C4-2B (cell line): ENCODE results near the gene JARID2.

Source experiments
- ZFX ChIP-seq: fragments of 450-650 bp; IDR thresholded peaks from 2 replicates; pipeline ENCODE4 v1.6.1; 2017
- TF ChIP-seq, protein P1 (sequence below): fragments of 450-650 bp; conservative IDR thresholded peaks from 2 replicates; pipeline ENCODE4 v1.5.1; 2017; ENCODE audit warnings: mild to moderate bottlenecking

DNA sequence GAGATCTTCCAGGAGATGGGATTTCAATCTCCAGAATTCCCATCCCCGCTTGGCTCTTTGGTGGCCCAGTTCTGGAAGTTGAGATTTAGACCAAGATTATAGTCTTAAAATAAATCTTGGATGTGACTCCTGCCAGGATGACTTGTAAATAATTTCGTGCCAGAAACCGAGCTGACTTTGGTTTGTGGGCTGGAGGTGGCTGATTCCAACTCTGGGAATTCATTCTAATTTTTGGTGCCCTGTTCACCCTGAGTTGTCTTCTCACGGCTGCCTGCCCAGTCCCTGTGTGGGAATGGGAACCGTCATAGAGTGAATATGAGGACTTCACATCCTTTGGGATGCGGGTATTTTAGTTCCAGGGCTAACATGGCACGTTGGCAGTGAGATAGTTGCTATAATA lies 64.8 kb downstream of the JARID2 start:
- TF ChIP-seq, protein P1, sequence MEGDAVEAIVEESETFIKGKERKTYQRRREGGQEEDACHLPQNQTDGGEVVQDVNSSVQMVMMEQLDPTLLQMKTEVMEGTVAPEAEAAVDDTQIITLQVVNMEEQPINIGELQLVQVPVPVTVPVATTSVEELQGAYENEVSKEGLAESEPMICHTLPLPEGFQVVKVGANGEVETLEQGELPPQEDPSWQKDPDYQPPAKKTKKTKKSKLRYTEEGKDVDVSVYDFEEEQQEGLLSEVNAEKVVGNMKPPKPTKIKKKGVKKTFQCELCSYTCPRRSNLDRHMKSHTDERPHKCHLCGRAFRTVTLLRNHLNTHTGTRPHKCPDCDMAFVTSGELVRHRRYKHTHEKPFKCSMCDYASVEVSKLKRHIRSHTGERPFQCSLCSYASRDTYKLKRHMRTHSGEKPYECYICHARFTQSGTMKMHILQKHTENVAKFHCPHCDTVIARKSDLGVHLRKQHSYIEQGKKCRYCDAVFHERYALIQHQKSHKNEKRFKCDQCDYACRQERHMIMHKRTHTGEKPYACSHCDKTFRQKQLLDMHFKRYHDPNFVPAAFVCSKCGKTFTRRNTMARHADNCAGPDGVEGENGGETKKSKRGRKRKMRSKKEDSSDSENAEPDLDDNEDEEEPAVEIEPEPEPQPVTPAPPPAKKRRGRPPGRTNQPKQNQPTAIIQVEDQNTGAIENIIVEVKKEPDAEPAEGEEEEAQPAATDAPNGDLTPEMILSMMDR = no peak
- no peak for TF ChIP-seq ZFX
